HG03442 (cell line): ENCODE results near the gene WDR37.
"Not testable (repeated sequence)": the region's sequence is repeated elsewhere in the genome, so short reads cannot be mapped to it uniquely, and the experiment has no call there.

Experiments
- ATAC-seq: cut with Tn5 transposase; IDR thresholded peaks from one replicate; pipeline ENCODE4 v1.9.1; 2021; ENCODE audit warnings: mild to moderate bottlenecking, moderate library complexity; ENCODE audit not compliant: unreplicated experiment

The WDR37 gene

GRCh38 chr10:1041514-1041913, 14.7 kb upstream of the WDR37 start:
- no peak for ATAC-seq

DNA sequence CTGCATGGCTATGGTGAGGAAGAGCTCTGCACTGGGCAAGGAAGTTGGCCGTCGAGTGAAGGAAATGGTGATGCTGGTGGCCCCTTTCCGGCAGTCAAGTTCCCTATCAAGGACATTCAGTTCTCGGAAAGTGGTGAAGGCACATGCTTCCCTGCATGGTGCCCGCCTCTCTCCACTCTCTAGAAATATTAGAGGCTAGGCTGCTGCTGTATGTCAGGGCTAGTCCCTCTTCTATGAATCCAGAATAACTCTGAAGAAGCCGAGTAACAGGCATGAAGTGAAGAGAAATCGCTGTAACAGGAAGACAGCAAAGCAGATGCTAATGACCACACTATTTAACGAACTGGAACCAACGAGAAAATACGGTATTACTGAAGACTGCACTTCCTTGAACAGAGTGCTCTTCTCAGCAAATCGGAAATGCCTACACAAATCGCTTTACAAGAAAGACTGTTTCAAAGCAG, 12.6 kb upstream of the WDR37 start:
- peak; percentile 52 for ATAC-seq

GRCh38 chr10:1044146-1044545, 12.0 kb upstream of the WDR37 start:
- no peak for ATAC-seq

DNA sequence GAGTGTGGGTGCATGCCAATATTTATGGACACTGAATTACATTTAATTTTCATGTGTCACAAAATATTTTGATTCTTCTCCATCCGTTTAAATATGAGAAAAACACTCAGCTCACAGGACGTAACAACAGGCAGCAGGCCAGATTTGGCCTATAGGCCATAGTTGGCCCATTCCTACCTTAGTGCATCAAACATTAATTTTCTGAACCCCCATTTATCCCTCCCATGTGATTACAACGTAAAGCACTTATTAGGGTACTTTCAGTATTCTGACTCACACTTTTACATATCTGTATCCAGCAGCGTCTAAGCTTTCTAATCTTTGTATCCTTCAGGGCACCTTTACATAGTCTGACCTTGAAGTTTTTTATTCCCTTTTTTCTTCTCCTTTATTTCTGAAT, 11.2 kb upstream of the WDR37 start:
- no peak for ATAC-seq

GRCh38 chr10:1045415-1045814, 10.8 kb upstream of the WDR37 start:
- ATAC-seq, result no peak

- ATAC-seq, result no peak
These were observed 8.2 kb upstream of the WDR37 start for GRCh38 chr10:1047937-1048336.

DNA sequence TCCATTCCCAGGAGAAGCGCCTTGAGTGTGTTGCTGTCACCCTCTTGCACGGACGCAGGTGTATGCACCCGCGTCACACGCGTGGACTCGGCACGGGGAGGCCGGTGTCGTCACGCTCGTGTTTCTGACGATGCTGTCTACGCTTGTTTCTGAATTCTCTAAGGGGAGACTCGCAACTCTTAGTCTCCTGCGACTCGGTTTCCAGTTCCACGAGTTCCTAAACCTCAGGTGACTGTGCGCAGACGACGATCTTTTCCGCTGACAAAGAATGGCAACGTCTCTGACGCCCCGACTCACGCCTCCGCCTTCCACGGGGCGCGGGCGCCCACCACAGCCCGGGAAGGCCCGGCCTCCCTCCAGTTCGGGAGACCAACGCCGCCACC, 7.8 kb upstream of the WDR37 start:
- ATAC-seq, result no peak

- peak; percentile 82 for ATAC-seq
These were observed 7.3 kb upstream of the WDR37 start, which contains the start of gene IDI1 for GRCh38 chr10:1048732-1049424. IDI1 (minus strand) TSS chr10:1049119; CDS start chr10:1049003, 116 bp downstream.

DNA sequence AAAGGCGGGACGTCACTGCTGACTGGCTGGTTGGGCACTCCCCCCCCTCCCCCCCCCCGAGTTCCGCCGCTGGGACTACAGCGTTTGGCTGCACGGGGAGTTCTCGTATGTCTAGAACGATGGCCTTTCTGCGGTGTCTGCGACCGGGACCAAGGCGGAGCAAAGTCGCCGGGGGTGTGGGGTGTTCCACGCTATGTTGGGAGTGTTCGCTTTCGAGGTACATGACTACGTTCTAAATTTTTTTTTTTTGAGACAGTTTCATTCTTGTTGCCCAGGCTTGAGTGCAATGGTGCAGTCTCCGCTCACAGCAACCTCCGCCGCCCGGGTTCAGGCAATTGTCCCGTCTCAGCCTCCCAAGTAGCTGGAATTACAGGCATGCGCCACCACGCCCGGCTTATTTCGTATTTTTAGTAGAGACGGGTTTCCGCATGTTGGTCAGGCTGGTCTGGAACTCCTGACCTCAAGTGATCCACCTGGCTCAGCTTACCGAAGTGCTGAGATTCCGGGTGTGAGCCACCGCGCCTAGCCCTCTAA, 6.7 kb upstream of the WDR37 start:
- no peak for ATAC-seq

DNA sequence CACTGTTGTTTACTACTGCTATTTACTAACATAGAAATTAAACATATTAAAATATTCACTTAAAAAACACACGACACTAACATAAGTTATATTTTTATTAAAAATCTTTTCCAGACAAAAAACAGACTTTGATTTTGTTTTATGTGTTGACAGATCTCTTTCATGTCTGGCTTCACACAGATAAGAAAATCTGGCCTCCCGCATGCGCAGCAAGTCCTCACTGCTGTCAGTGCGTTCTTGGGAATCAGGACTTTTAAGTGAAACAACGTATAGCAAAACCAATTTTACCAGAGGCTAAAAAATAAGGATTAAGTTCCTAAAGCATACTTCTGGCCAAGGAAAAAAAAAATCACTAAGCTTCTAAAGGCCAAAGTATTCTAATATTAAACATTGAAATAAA, 6.0 kb upstream of the WDR37 start:
- ATAC-seq, result no peak

- no peak for ATAC-seq
These were observed 5.6 kb upstream of the WDR37 start for GRCh38 chr10:1050554-1050953.

DNA sequence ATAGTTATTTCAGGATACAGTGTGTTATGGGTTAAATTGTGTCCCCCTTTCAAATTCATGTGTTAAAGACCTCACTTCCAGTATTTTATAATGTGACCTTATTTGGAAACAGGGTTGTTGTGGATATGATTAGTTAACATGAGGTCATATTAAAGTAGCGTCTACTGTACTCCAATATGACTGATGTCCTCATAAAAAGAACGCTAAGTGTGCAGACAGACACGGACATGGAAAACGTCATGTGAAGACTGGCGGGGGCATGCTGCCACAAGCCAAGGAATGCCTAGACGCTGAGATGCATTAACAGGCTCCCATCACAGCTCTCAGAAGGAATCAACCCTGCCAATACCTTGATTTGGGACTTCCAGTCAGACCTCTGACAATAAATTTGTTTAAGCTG, 1.5 kb upstream of the WDR37 start:
- no peak for ATAC-seq

GRCh38 chr10:1057106-1057657, 997 bp downstream of the WDR37 start:
- no peak for ATAC-seq

DNA sequence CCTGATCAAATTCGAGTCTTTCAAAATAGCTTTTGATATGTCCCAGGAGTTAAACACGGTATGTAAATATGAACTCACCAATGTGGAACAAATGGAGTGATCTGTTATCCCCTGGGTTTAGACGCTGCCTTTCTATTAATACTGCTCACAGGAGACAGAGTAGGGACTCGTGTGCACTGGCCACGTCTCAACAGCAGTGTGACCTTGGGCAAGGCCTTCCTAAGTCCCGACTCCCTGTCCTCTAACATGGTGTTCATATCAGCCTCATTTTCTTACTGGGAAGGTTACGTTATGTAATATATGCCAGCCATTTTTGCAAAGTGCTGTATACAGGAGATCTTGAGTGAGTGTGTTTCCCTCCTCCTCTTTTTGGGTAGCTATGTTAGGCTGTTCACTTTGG, 1.8 kb downstream of the WDR37 start:
- no peak for ATAC-seq

DNA sequence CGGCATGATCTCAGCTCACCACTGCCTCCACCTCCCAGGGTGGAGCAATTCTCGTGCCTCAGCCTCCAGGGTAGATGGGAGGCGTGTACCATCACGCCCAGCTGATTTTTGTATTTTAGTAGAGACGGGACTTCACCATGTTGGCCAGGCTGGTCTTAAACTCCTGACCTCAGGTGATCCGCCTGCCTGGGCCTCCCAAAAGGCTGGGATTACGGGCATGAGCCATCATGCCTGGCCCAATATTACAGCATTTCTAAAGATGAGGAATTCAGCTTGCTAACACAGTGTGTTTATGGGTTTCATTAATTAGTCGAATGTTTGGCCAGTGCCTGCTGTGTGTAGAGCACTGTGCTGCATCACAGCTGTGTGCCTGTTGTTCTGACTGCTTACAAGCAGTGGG, 3.7 kb downstream of the WDR37 start:
- no peak for ATAC-seq

DNA sequence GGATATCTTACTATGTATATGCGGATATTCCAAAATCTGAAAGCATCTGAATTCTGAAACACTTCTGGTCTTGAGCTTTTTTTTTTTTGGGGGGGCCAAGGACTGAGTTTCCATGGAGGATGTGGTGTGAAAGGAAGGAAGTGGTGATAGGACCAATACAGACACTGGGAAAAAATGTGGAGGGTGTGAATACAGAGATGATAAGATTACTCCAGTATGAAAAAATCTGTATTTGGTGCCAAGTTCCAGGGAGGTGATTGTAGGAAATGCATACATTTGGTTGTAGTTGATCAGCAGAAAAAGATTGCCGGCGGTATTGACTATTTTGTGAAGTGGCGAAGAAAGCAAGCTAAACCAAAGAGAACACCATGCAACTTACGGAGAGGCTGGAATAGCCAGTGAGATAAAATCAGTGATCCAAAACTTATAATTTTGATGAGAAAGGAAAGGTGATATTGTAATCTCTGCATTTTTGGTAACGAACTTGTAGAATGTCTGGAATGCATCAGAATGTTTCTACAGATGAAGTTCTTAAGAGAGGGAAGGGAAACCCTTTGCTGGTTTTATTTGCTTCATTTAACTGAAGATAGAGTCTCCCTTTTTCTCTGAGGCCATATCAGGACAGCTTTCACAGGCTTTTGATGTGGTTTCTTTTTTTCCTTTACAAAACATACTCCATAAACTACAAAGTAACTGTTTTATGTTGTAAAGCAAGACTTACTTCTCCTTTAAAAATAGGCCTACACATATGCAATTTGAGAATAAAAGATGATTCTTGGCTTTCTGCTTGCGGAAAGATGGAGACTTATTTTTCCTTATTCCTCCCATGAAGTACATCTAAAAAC, 6.0 kb downstream of the WDR37 start:
- ATAC-seq, result no peak

GRCh38 chr10:1063232-1063865, 7.2 kb downstream of the WDR37 start:
- ATAC-seq, result no peak

- no peak for ATAC-seq
These were observed 8.7 kb downstream of the WDR37 start for GRCh38 chr10:1064964-1065247.

DNA sequence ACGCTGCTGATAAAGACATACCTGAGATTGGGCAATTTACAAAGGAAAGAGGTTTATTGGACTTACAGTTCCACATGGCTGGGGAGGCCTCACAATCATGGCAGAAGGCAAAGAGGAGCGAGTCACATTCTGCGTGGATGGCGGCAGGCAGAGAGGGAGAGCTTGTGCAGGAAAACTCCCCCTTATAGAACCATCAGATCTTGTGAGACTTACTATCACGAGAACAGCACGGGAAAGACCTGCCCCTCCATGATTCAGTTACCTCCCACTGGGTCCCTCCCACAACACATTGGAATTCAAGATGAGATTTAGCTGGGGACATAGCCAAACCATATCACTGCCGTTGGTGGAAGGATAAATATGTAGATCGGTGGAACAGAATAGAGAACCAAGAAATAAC, 10.5 kb downstream of the WDR37 start:
- ATAC-seq, result not testable (repeated sequence)

DNA sequence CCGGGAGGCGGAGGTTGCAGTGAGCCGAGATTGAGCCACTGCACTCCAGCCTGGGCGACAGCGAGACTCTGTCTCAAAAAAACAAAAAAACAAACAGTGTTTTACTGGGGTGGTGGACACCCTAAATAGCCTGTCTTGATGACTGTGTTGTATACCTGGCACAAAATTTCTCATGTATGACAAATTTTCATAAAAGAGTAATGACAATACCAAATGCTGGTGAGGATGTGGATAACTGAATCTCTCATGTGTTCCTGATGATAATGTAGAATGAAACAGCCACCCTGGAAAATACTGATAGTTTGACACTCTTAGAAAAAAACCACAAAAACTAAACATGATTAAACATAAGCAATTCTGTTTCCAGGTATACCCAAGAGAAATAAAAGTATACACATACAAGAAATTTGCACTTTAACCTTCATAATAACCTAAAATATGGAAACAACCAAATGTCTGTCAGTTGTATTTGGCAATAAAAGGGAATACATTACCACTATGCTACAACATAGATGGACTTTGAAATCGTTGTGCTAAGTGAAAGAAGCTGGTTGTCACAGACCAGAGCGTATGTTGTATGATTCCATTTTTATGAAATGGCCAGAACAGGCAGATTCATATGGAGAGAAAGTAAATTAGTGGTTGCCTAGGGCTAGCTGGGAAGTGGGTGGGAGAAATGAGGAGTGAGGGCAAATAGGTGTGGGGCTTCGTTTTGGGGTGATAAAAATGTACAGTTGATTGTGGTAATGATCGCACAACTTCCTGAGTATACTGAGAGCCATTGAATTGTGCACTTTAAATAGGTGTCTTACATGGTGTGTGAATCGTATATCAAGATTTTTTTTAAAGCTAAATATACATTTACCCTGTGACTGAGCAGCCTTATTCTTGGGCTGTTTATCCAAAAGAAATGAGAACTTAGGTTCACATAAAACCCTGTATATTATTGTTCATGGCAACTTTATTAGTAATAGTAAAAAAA, 12.5 kb downstream of the WDR37 start:
- no peak for ATAC-seq
